CD4-positive, alpha-beta T cell (primary cell): Measurements from ENCODE around the gene NFE2. TPM values are rescaled to one million over a fixed set of nuclear protein-coding genes. Genes with fewer than 3 reads are reported as not detected.

Experiments
- ATAC-seq: fragments of 200-7000 bp; cut with Tn5 transposase; one replicate; pipeline ENCODE4 v1.10.0; 2022; ENCODE audit warnings: mild to moderate bottlenecking; ENCODE audit not compliant: poor library complexity
- CTCF ChIA-PET: fragments of 350-600 bp; sonication (Branson Sonifier 250); formaldehyde crosslinking; loops from one replicate; lab custom pipeline; 2021; ENCODE audit warnings: antibody characterized with exemption, inconsistent platforms; lab: Charles Lee
- POLR2A ChIA-PET: fragments of 350-600 bp; sonication (Branson Sonifier 250); formaldehyde crosslinking; loops from one replicate; lab custom pipeline; 2021; ENCODE audit warnings: antibody characterized with exemption, inconsistent platforms; lab: Charles Lee
- DNase-seq, 14 experiments: peaks; one replicate each; pipeline ENCODE4 v3.0.0-alpha.2; 2013 to 2020; ENCODE audit warnings: mixed read lengths in 2 of 14
- H3K27ac ChIP-seq, 2 donors: one replicate each; pipeline versions ENCODE4 v1.5.1 to v1.7.0; 2013; ENCODE audit warnings: low read length in 2 of 2, low read depth in 1 of 2, mild to moderate bottlenecking in 1 of 2
- H3K27me3 ChIP-seq, 2 experiments: 1 replicate in 1 of 2; 2 replicates in 1 of 2; pipeline versions ENCODE4 v1.6.1 to v1.7.0; 2013; ENCODE audit warnings: low read length in 2 of 2, control low read depth in 1 of 2, mild to moderate bottlenecking in 1 of 2, moderate library complexity in 1 of 2; ENCODE audit not compliant: insufficient read depth in 2 of 2, control insufficient read depth in 1 of 2
- H3K36me3 ChIP-seq: one replicate; pipeline ENCODE4 v1.6.1; 2013; ENCODE audit warnings: low read length, control low read depth; ENCODE audit not compliant: insufficient read depth
- H3K4me1 ChIP-seq: one replicate; pipeline ENCODE4 v1.6.1; 2013; ENCODE audit warnings: low read length, control low read depth; ENCODE audit not compliant: insufficient read depth
- H3K4me3 ChIP-seq: one replicate; pipeline ENCODE4 v1.5.1; 2013; ENCODE audit warnings: mild to moderate bottlenecking, low read length, moderate library complexity
- H3K9me3 ChIP-seq, 2 experiments: 1 replicate in 1 of 2; 2 replicates in 1 of 2; pipeline versions ENCODE4 v1.6.1 to v1.7.0; 2013; ENCODE audit warnings: low read length in 2 of 2, mild to moderate bottlenecking in 2 of 2, control low read depth in 1 of 2, moderate library complexity in 1 of 2; ENCODE audit not compliant: control insufficient read depth in 1 of 2, insufficient read depth in 1 of 2
- H3K27ac Mint-ChIP-seq: one replicate; pipeline ENCODE4 v1.8.0; 2020; ENCODE audit warnings: mixed read lengths
- H3K27me3 Mint-ChIP-seq: one replicate; pipeline ENCODE4 v1.8.0; 2021; ENCODE audit warnings: mixed read lengths
- H3K36me3 Mint-ChIP-seq: one replicate; pipeline ENCODE4 v1.8.0; 2021; ENCODE audit warnings: low read depth, mixed read lengths
- H3K4me1 Mint-ChIP-seq: one replicate; pipeline ENCODE4 v1.8.0; 2021; ENCODE audit warnings: low read depth, mixed read lengths
- H3K4me3 Mint-ChIP-seq: one replicate; pipeline ENCODE4 v1.8.0; 2020; ENCODE audit warnings: mild to moderate bottlenecking, mixed read lengths
- H3K9me3 Mint-ChIP-seq: one replicate; pipeline ENCODE4 v1.8.0; 2020; ENCODE audit warnings: mixed read lengths
- intact Hi-C, 2 experiments: fragments of 100-400 bp; cut with DNase I in 1 of 2; cut with micrococcal nuclease in 1 of 2; formaldehyde crosslinking; loops; one replicate each; pipeline versions ENCODE4 v1.15.1 to v1.9.0; 2023 to 2025; cut with DNase I, micrococcal nuclease
- microRNA-seq: library from miRNA; unstranded; fragments of <30 nt; microRNA quantifications from one replicate; pipeline ENCODE4 v1.2.0, GENCODE V29; 2021; ENCODE audit warnings: borderline microRNAs expressed, borderline replicate concordance
- total RNA-seq, 174 experiments: library from RNA in 2 of 174; stranded (reverse) in 2 of 174; gene quantifications; one replicate each; pipeline ENCODE4 v1.2.3 and lab custom pipeline; 2021 to 2026
- TF ChIP-seq, protein P1 (sequence below): fragments of 200-600 bp; IDR thresholded peaks from one replicate; pipeline ENCODE4 v1.8.0; 2022; ENCODE audit warnings: antibody characterized with exemption, mild to moderate bottlenecking

Gene NFE2
- total RNA-seq, 2 experiments from 2014 or later = 0.20 TPM; not detected in 1

GRCh38 chr12:54249489-54249888, 51.3 kb downstream of the NFE2 start:
- CTCF ChIA-PET = no interaction called here
- Mint-ChIP-seq H3K36me3 (peaks cover 69% of the 10 kb centered on the region), H3K27ac (peak overlapping the region; percentile 73), H3K4me3 (no peak overlapping the region), H3K27me3 (no peaks in the 10 kb centered on the region), H3K4me1 (peaks cover 18% of the 10 kb centered on the region), H3K9me3 (no peaks in the 10 kb centered on the region)
- Histone ChIP-seq H3K36me3 (peaks cover 33% of the 10 kb centered on the region), H3K4me3 (no peak overlapping the region), H3K4me1 (no peaks in the 10 kb centered on the region), H3K9me3 (no peaks in the 10 kb centered on the region), H3K27ac (no peak overlapping the region), H3K27me3 (no peaks in the 10 kb centered on the region)
- DNase-seq (no peak), ATAC-seq (peak; percentile 37)
- intact Hi-C loops = no loop called here
- POLR2A ChIA-PET = interaction anchor here (1.4 kb wide), 1 partner anchor 9 kb away, joined by 4 read pairs; no protein-coding TSS in a partner anchor
- TF ChIP-seq, protein P1, sequence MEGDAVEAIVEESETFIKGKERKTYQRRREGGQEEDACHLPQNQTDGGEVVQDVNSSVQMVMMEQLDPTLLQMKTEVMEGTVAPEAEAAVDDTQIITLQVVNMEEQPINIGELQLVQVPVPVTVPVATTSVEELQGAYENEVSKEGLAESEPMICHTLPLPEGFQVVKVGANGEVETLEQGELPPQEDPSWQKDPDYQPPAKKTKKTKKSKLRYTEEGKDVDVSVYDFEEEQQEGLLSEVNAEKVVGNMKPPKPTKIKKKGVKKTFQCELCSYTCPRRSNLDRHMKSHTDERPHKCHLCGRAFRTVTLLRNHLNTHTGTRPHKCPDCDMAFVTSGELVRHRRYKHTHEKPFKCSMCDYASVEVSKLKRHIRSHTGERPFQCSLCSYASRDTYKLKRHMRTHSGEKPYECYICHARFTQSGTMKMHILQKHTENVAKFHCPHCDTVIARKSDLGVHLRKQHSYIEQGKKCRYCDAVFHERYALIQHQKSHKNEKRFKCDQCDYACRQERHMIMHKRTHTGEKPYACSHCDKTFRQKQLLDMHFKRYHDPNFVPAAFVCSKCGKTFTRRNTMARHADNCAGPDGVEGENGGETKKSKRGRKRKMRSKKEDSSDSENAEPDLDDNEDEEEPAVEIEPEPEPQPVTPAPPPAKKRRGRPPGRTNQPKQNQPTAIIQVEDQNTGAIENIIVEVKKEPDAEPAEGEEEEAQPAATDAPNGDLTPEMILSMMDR = no peak

DNA sequence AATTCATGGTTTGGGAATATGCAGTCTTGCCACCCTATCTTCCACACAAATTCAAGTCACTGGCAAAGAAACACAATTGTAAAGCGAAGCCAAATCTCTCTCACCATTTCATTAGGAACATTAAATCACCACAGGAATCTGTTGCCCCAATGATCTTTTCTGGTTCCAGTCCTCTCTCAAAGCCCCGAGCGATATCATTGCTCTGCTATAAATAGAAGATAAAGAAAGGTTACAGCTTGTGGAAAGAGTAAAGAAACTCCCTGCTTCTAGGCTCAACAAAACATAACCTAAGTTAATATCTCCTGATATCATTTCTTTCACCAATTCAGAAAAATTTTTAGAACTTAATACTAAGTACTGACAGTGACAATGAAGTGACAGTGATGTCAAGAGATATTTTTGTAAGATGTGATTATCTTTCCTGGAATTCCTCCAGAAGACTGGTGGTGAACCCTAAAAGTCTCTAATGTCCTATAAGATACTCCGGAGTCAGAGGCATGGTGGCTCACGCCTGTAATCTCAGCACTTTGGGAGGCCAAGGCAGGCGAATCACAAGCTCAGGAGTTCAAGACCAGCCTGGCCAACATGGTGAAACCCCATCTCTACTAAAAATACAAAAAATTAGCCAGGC, 54.7 kb downstream of the NFE2 start:
- CTCF ChIA-PET = interaction anchor here (1.4 kb wide), 1 partner anchor 133 kb away, joined by 3 read pairs; no protein-coding TSS in a partner anchor
- no peak overlapping the region for H3K4me3 Mint-ChIP-seq
- H3K27me3 Mint-ChIP-seq = no peaks in the 10 kb centered on the region
- POLR2A ChIA-PET = no interaction called here
- Histone ChIP-seq H3K27ac (no peak overlapping the region), H3K4me3 (no peak overlapping the region), H3K27me3 (no peaks in the 10 kb centered on the region), H3K4me1 (no peaks in the 10 kb centered on the region), H3K36me3 (peaks cover 50% of the 10 kb centered on the region), H3K9me3 (no peaks in the 10 kb centered on the region)
- TF ChIP-seq, protein P1 = no peak
- ATAC-seq (no peak), DNase-seq (no peak)
- peaks cover 13% of the 10 kb centered on the region for H3K4me1 Mint-ChIP-seq
- peaks cover 72% of the 10 kb centered on the region for H3K36me3 Mint-ChIP-seq
- H3K27ac Mint-ChIP-seq = no peak overlapping the region
- no peaks in the 10 kb centered on the region for H3K9me3 Mint-ChIP-seq
- intact Hi-C loops = no loop called here

Small RNA genes within 50 kb of the gene (microRNA-seq; reads per million reads assigned to microRNA genes)
- gene MIR148B = 168 reads per million, percentile 70 among the genes with 10 or more reads in this experiment

Other genes starting within 250 kb of the NFE2 start
- not detected for gene HOXC4, start 247.2 kb downstream of the NFE2 start, total RNA-seq
- gene SMUG1, start 112.0 kb downstream of the NFE2 start, total RNA-seq = 1 to 10 TPM; 2.4 to 3.7 TPM
- gene CBX5, start 20.9 kb downstream of the NFE2 start, total RNA-seq = 10 to 100 TPM; 38.8 to 38.9 TPM
- 1,000 to 10,000 TPM; 1,969 to 1,994 TPM for gene HNRNPA1, start 20.3 kb downstream of the NFE2 start, total RNA-seq
- 10 to 100 TPM; 31.2 to 33.9 TPM for gene COPZ1, start 24.1 kb upstream of the NFE2 start, total RNA-seq
- under 1 TPM; 0.27 to 0.53 TPM for gene GPR84, start 63.5 kb upstream of the NFE2 start, total RNA-seq
- gene ZNF385A, start 83.7 kb upstream of the NFE2 start, total RNA-seq = 1 to 10 TPM; 3.8 to 4.7 TPM
- gene ITGA5, start 118.3 kb upstream of the NFE2 start, total RNA-seq = 100 to 1,000 TPM; 143 to 159 TPM
- gene GTSF1, start 172.6 kb upstream of the NFE2 start, total RNA-seq = under 1 TPM in 1 of 2 experiments, not detected in 1; 0.58 TPM
- gene NCKAP1L, start 196.7 kb upstream of the NFE2 start, total RNA-seq = 10 to 100 TPM; 78.1 to 85.2 TPM
- 10 to 100 TPM in 1 of 2 experiments, 1 to 10 TPM in 1; 9.7 to 11.1 TPM for gene PDE1B, start 248.6 kb upstream of the NFE2 start, total RNA-seq